ENCODE data around the gene PIK3IP1. TPM values are rescaled to one million over a fixed set of nuclear protein-coding genes. Genes with fewer than 3 reads are reported as not detected.

The PIK3IP1 gene
- total RNA-seq, 1 donor from 2014 or later, result 5.0 TPM

DNA sequence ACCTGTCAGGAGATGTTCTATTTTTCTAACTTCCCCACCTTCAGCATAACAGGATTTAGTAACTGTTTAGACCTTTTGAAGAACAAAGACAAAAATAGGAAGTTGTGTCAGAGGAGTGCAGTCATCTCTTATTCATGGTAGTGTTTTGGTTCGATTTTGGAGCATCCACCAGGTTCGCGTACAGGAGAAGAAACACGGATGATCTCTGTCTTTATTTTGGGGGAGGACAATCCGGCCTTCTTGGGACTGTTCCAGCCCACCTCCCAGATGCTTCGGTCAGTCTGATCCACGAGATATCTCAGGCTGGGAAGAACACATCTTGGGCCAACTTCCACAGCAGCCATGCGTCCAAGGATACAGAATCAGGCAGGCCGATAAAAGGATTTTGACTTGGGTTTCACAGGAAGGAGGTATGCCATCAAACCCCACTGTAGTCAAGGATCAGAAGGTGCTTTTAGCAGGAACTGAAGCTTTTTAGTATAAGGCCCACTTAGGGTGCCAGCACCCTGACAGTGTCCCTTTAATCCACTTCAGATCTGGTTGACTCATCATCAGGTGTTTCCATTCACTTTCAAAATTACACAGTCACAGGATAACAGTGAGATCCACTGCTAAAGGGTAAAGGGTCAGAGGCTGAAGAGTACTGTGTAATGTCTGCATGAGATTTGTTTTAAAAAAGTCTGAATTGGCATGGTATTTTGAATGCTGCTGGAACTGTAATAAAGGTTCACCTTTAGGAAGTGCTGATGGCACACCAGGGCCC, 37.3 kb upstream of the PIK3IP1 start:
- Mint-ChIP-seq H3K27ac (ENCODE audit: unreplicated experiment) (no peak overlapping the region), H3K9me3 (ENCODE audit: low read depth) (no peaks in the 10 kb centered on the region), H3K36me3 (ENCODE audit: low read depth) (peaks cover 46% of the 10 kb centered on the region), H3K4me3 (ENCODE audit: unreplicated experiment) (no peak overlapping the region), H3K4me1 (ENCODE audit: low read depth) (no peaks in the 10 kb centered on the region), H3K27me3 (ENCODE audit: low read depth) (no peaks in the 10 kb centered on the region)
- TF ChIP-seq, protein P1, sequence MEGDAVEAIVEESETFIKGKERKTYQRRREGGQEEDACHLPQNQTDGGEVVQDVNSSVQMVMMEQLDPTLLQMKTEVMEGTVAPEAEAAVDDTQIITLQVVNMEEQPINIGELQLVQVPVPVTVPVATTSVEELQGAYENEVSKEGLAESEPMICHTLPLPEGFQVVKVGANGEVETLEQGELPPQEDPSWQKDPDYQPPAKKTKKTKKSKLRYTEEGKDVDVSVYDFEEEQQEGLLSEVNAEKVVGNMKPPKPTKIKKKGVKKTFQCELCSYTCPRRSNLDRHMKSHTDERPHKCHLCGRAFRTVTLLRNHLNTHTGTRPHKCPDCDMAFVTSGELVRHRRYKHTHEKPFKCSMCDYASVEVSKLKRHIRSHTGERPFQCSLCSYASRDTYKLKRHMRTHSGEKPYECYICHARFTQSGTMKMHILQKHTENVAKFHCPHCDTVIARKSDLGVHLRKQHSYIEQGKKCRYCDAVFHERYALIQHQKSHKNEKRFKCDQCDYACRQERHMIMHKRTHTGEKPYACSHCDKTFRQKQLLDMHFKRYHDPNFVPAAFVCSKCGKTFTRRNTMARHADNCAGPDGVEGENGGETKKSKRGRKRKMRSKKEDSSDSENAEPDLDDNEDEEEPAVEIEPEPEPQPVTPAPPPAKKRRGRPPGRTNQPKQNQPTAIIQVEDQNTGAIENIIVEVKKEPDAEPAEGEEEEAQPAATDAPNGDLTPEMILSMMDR (IDR thresholded peaks at IDR 0.05), result no peak
- DNase-seq (ENCODE audit: low spot score), result no peak

DNA sequence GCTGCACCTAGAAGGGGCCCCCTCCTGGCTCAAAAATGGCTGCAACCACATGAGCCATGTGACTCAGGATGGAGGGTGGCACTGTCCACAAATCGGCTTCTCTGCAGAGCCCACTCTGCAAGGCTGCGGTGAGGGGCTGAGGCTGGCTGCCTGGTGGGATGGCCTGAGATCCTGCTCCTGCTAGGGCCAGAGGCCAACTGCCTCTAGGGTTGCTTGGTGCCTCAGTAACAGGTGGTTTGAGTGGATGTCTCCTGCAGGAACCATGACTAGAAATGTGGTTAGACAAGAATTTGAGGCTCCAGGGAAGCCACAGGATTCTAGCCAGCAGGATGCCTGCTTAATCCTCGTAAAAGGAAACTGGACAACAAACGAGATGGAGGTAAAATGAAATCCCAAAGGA, 36.7 kb upstream of the PIK3IP1 start:
- no peak for DNase-seq (ENCODE audit: low spot score)
- no peaks in the 10 kb centered on the region for H3K4me1 Mint-ChIP-seq (ENCODE audit: low read depth)
- no peaks in the 10 kb centered on the region for H3K27me3 Mint-ChIP-seq (ENCODE audit: low read depth)
- TF ChIP-seq, protein P1 (IDR thresholded peaks at IDR 0.05), result no peak
- no peak overlapping the region for H3K27ac Mint-ChIP-seq (ENCODE audit: unreplicated experiment)
- no peak overlapping the region for H3K4me3 Mint-ChIP-seq (ENCODE audit: unreplicated experiment)
- peaks cover 42% of the 10 kb centered on the region for H3K36me3 Mint-ChIP-seq (ENCODE audit: low read depth)
- no peaks in the 10 kb centered on the region for H3K9me3 Mint-ChIP-seq (ENCODE audit: low read depth)

- no peaks in the 10 kb centered on the region for H3K27me3 Mint-ChIP-seq (ENCODE audit: low read depth)
These were observed 36.3 kb upstream of the PIK3IP1 start for GRCh38 chr22:31328544-31328960.

DNA sequence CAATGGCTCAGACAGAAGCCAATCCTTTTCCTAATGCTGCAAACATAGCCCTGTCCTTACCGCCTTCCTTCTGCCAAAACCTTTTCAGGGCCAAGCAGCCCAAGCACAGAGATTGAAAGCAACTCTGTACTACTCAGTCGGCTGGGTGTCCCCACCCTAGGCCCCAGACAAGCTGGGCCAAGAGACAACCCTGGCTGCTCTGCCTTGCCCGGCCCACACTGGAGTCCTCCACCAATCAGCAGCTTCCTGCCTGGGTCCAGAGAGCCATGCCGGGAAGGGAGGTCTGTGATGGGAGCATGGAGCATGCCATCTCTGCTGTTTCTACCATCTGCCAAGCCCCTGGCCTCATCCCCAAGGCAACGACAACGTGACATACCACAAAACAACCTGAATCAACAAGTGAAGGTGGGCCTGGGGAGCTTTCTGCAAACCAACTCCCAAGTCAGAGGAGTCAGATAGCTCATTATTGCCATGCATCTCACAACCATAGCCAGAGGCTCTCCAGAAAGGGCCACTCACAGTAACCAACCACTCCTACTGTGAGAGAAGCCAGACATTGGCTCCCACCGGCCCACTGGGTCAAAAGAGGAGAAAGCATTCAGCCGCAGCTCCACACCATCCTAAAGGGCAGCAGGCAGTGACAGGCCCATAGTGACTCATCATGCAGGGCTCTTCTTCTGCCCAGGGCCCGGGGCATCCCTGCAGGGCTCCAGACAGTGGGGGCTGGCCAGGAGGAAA, 35.7 kb upstream of the PIK3IP1 start:
- Mint-ChIP-seq H3K4me1 (ENCODE audit: low read depth) (no peaks in the 10 kb centered on the region), H3K9me3 (ENCODE audit: low read depth) (no peaks in the 10 kb centered on the region), H3K27ac (ENCODE audit: unreplicated experiment) (no peak overlapping the region)

More at GRCh38 chr22:31328544-31328960, 36.3 kb upstream of the PIK3IP1 start:
- TF ChIP-seq, protein P1 (IDR thresholded peaks at IDR 0.05), result no peak
- H3K4me3 Mint-ChIP-seq (ENCODE audit: unreplicated experiment), result no peak overlapping the region
- H3K9me3 Mint-ChIP-seq (ENCODE audit: low read depth), result no peaks in the 10 kb centered on the region
- no peaks in the 10 kb centered on the region for H3K4me1 Mint-ChIP-seq (ENCODE audit: low read depth)
- H3K27ac Mint-ChIP-seq (ENCODE audit: unreplicated experiment), result no peak overlapping the region
- peaks cover 39% of the 10 kb centered on the region for H3K36me3 Mint-ChIP-seq (ENCODE audit: low read depth)
- DNase-seq (ENCODE audit: low spot score), result no peak

GRCh38 chr22:31326877-31327276, 34.6 kb upstream of the PIK3IP1 start:
- H3K27me3 Mint-ChIP-seq (ENCODE audit: low read depth), result no peaks in the 10 kb centered on the region
- DNase-seq (ENCODE audit: low spot score), result no peak
- TF ChIP-seq, protein P1 (IDR thresholded peaks at IDR 0.05), result no peak

More for the DNA sequence above, 35.7 kb upstream of the PIK3IP1 start:
- DNase-seq (ENCODE audit: low spot score), result no peak
- Mint-ChIP-seq H3K27me3 (ENCODE audit: low read depth) (no peaks in the 10 kb centered on the region), H3K36me3 (ENCODE audit: low read depth) (peaks cover 38% of the 10 kb centered on the region), H3K4me3 (ENCODE audit: unreplicated experiment) (no peak overlapping the region)
- TF ChIP-seq, protein P1 (IDR thresholded peaks at IDR 0.05), result no peak

More at GRCh38 chr22:31326877-31327276, 34.6 kb upstream of the PIK3IP1 start:
- H3K4me3 Mint-ChIP-seq (ENCODE audit: unreplicated experiment), result no peak overlapping the region
- H3K4me1 Mint-ChIP-seq (ENCODE audit: low read depth), result no peaks in the 10 kb centered on the region
- peaks cover 30% of the 10 kb centered on the region for H3K36me3 Mint-ChIP-seq (ENCODE audit: low read depth)
- H3K27ac Mint-ChIP-seq (ENCODE audit: unreplicated experiment), result no peak overlapping the region
- H3K9me3 Mint-ChIP-seq (ENCODE audit: low read depth), result no peaks in the 10 kb centered on the region

All from chondrocyte (in vitro differentiated cells).